ENCODE data around the gene TEAD4.

Gene TEAD4

GRCh38 chr12:3017281-3017680 is 58.1 kb downstream of the TEAD4 start:
- POLR2A ChIA-PET = no interaction called here
- no peak for DNase-seq (ENCODE audit: extremely low spot score)
- no peak for TF ChIP-seq ELF4 (IDR thresholded peaks at IDR 0.05)
- CTCF ChIA-PET = interaction anchor here (0.6 kb wide), 1 partner anchor 201 kb away, joined by 3 read pairs; no protein-coding TSS in a partner anchor

- CTCF ChIA-PET = no interaction called here
- DNase-seq (ENCODE audit: extremely low spot score) = no peak
- POLR2A ChIA-PET = no interaction called here
- no peak for TF ChIP-seq FOXM1 (IDR thresholded peaks at IDR 0.05; ENCODE audit: borderline replicate concordance)
- TF ChIP-seq SUZ12 (IDR thresholded peaks at IDR 0.05) = no peak
- no peak for TF ChIP-seq FOXK2 (IDR thresholded peaks at IDR 0.05)
- TF ChIP-seq SP1 (IDR thresholded peaks at IDR 0.05) = no peak
- no peak for TF ChIP-seq NFRKB (IDR thresholded peaks at IDR 0.05)
- TF ChIP-seq, protein P1, sequence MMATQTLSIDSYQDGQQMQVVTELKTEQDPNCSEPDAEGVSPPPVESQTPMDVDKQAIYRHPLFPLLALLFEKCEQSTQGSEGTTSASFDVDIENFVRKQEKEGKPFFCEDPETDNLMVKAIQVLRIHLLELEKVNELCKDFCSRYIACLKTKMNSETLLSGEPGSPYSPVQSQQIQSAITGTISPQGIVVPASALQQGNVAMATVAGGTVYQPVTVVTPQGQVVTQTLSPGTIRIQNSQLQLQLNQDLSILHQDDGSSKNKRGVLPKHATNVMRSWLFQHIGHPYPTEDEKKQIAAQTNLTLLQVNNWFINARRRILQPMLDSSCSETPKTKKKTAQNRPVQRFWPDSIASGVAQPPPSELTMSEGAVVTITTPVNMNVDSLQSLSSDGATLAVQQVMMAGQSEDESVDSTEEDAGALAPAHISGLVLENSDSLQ (IDR thresholded peaks at IDR 0.05) = no peak
- TF ChIP-seq ZNF384 (IDR thresholded peaks at IDR 0.05) = no peak
- TF ChIP-seq L3MBTL2 (conservative IDR thresholded peaks at IDR 0.05) = no peak
- no peak for TF ChIP-seq LEF1 (IDR thresholded peaks at IDR 0.05; ENCODE audit: borderline replicate concordance)
- no peak for TF ChIP-seq HDGF (IDR thresholded peaks at IDR 0.05; ENCODE audit: borderline replicate concordance)
- no peak for TF ChIP-seq TARDBP (IDR thresholded peaks at IDR 0.05)
- no peak for TF ChIP-seq CTBP1 (IDR thresholded peaks at IDR 0.05; ENCODE audit: borderline replicate concordance)
- no peak for TF ChIP-seq ELF4 (IDR thresholded peaks at IDR 0.05)
- no peak for TF ChIP-seq ARNT (IDR thresholded peaks at IDR 0.05)
- TF ChIP-seq FOXA1 (IDR thresholded peaks at IDR 0.05) = no peak
- no peak for TF ChIP-seq BHLHE40 (IDR thresholded peaks at IDR 0.05; ENCODE audit: borderline replicate concordance)
These were observed 59.2 kb downstream of the TEAD4 start for GRCh38 chr12:3018284-3019004.

DNA sequence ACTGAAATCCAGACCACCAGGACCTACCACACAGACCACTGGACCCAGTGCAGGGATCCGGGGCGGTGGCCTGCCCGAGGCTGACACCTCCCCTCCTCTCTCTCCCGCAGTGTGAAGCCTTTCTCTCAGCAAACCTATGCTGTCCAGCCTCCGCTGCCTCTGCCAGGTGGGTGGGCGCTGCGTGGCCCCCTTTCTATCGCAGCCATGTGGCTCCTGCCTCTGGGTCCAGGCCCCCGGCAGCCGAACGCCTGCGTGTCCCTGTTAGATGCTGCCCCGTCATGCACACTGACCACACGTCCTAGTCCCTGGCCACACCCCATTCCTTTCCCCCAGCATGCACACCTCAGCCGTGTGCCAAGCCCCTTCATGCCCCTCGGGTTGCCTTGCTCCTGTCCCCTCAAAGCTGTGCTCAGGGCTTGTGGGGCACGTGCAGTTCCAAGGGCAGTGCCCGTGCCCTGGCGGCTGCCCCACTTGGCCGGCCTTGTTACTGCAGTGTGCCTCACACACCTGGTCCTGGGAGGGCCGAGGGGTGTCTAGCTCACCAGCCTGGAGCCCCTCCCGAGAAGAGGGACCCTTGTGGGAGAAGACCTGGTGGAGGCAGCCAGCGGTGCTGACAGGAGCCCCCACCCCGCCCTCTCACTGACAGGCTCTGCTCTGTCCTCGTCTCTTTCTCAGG is 59.9 kb downstream of the TEAD4 start:
- TF ChIP-seq SP1 (IDR thresholded peaks at IDR 0.05) (no peak), FOXM1 (IDR thresholded peaks at IDR 0.05; ENCODE audit: borderline replicate concordance) (no peak), BHLHE40 (IDR thresholded peaks at IDR 0.05; ENCODE audit: borderline replicate concordance) (no peak), ARNT (IDR thresholded peaks at IDR 0.05) (no peak), TARDBP (IDR thresholded peaks at IDR 0.05) (no peak), FOXK2 (IDR thresholded peaks at IDR 0.05) (no peak), L3MBTL2 (conservative IDR thresholded peaks at IDR 0.05) (no peak), HDGF (IDR thresholded peaks at IDR 0.05; ENCODE audit: borderline replicate concordance) (no peak)
- ChIA-PET CTCF (no interaction called here), POLR2A (no interaction called here)
- DNase-seq (ENCODE audit: extremely low spot score) = no peak

DNA sequence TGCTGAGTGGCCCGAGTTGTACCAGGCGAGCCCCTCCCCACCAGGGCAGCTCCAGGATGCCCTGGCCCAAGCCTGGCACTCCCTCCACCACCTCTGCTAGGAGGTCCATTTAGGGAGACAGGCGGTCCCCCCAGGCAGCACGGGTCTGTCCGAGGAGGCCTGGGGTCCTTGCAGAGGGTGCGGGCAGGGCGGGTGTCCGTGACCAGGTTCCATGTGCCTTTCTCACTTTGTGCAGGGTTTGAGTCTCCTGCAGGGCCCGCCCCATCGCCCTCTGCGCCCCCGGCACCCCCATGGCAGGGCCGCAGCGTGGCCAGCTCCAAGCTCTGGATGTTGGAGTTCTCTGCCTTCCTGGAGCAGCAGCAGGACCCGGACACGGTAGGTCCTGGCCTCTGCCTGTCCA is 61.2 kb downstream of the TEAD4 start:
- TF ChIP-seq BHLHE40 (IDR thresholded peaks at IDR 0.05; ENCODE audit: borderline replicate concordance) (no peak), FOXA1 (IDR thresholded peaks at IDR 0.05) (no peak), LEF1 (IDR thresholded peaks at IDR 0.05; ENCODE audit: borderline replicate concordance) (no peak), TARDBP (IDR thresholded peaks at IDR 0.05) (no peak), ARNT (IDR thresholded peaks at IDR 0.05) (no peak), FOXK2 (IDR thresholded peaks at IDR 0.05) (no peak), L3MBTL2 (conservative IDR thresholded peaks at IDR 0.05) (no peak), SUZ12 (IDR thresholded peaks at IDR 0.05) (no peak), ELF4 (IDR thresholded peaks at IDR 0.05) (no peak), NFRKB (IDR thresholded peaks at IDR 0.05) (no peak), SP1 (IDR thresholded peaks at IDR 0.05) (no peak), ZNF384 (IDR thresholded peaks at IDR 0.05) (no peak), FOXM1 (IDR thresholded peaks at IDR 0.05; ENCODE audit: borderline replicate concordance) (no peak), HDGF (IDR thresholded peaks at IDR 0.05; ENCODE audit: borderline replicate concordance) (no peak), CTBP1 (IDR thresholded peaks at IDR 0.05; ENCODE audit: borderline replicate concordance) (no peak)
- TF ChIP-seq, protein P1 (IDR thresholded peaks at IDR 0.05) = no peak
- no peak for DNase-seq (ENCODE audit: extremely low spot score)
- ChIA-PET POLR2A (no interaction called here), CTCF (no interaction called here)

DNA sequence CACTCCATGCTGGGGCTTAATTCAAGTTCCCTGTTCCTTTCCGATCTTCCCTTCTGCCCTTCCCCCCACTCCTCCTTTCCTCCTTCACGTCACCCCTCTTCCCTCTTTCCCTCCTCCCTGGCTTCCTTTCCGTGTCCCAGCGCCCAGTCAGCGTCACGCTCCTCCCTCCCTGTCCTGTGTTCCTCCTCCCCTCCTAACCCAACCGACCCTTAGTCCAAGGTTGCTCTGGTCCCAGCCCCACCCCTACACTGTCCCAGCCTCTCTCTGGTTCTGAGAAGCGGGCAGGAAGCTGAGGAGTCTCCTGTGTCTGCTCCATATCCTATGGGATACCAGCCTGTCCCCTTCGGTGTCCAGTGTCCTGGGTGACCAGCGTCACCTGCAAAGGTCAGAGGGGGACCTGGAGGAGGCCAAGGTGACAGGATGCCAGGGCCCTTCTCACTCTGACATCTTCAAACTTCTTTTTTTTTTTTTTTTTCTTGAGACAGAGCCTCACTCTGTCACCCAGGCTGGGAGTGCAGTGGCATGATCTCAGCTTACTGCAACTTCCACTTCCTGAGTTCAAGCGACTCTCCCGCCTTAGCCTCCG is 61.7 kb downstream of the TEAD4 start:
- TF ChIP-seq SUZ12 (IDR thresholded peaks at IDR 0.05) (no peak), LEF1 (IDR thresholded peaks at IDR 0.05; ENCODE audit: borderline replicate concordance) (no peak), FOXM1 (IDR thresholded peaks at IDR 0.05; ENCODE audit: borderline replicate concordance) (no peak), SP1 (IDR thresholded peaks at IDR 0.05) (no peak), HDGF (IDR thresholded peaks at IDR 0.05; ENCODE audit: borderline replicate concordance) (no peak), FOXK2 (IDR thresholded peaks at IDR 0.05) (no peak), TARDBP (IDR thresholded peaks at IDR 0.05) (no peak), L3MBTL2 (conservative IDR thresholded peaks at IDR 0.05) (no peak), NFRKB (IDR thresholded peaks at IDR 0.05) (no peak), ELF4 (IDR thresholded peaks at IDR 0.05) (no peak), BHLHE40 (IDR thresholded peaks at IDR 0.05; ENCODE audit: borderline replicate concordance) (no peak), FOXA1 (IDR thresholded peaks at IDR 0.05) (no peak), ZNF384 (IDR thresholded peaks at IDR 0.05) (no peak), ARNT (IDR thresholded peaks at IDR 0.05) (no peak), CTBP1 (IDR thresholded peaks at IDR 0.05; ENCODE audit: borderline replicate concordance) (no peak)
- TF ChIP-seq, protein P1 (IDR thresholded peaks at IDR 0.05) = no peak

More for the DNA sequence above, 61.7 kb downstream of the TEAD4 start:
- no peak for DNase-seq (ENCODE audit: extremely low spot score)
- CTCF ChIA-PET = no interaction called here
- POLR2A ChIA-PET = no interaction called here
